ENCODE measurements around the gene CASP9.
"Not testable (repeated sequence)": the region's sequence is repeated elsewhere in the genome, so short reads cannot be mapped to it uniquely, and the experiment has no call there.

Gene CASP9

DNA sequence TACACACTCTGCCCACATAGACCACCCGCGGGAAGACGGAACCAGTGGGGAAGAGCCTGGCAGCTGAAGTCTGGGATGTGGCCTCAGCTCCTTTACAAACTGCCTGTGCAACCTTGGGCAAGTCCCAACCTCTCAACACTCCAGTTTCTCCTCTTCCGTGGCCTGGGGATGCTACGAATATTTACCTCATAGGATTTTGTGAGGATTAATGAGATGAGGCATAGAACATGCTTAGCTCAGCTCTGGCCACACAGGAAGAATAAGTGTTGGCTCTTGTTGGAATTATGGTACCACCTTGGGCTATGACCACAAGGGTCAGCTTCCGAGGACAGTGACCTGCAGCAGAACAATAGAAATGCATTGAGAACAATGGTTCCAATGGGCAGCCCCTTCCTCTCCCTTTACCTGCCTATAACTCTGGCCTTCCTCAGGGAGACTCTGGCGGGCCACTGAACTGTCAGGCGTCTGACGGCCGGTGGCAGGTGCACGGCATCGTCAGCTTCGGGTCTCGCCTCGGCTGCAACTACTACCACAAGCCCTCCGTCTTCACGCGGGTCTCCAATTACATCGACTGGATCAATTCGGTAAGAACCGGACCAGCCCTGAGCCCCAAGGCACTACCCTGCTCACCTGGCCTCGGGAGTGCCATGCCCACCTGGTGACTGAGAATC lies 56.9 kb downstream of the CASP9 start:
- not testable (repeated sequence) for DNase-seq

DNA sequence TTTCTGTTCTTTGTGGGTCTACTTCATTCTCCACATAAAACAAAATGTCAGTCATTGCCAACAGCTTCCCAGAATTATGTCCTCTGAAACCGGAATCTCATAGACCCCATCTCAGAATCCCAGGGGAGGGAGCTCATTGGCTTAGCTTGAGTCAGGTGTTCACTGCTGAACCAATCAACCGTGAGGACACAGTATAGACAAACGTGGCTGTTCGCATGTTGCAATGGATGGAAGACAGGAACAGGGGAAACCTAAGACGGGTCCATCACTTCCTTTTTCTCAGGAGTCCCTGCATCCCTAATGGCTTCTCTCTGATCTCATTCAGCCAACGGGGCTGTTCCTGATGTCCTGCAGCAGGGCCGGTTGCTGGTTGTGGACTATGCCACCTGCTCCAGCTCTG lies 58.3 kb downstream of the CASP9 start:
- DNase-seq, result no peak

DNA sequence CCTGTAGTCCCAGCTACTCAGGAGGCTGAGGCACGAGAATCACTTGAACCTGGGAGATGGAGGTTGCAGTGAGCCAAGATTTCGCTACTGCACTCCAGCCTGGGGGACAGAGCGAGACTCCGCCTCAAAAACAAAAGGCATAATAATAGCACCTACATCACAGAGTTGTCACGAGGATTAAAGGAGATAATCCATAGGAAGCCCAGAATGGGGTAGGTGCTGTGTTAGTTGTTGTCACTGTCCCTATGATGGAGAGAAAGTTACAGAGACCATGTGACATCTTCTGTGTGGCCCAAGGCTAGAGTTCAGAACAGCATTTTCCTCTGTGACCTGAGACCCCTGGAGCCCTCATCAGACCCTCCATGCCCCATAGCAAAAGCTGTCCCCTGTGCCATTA lies 60.1 kb downstream of the CASP9 start:
- DNase-seq, result not testable (repeated sequence)

GRCh38 chr1:15463064-15463800 lies 60.8 kb downstream of the CASP9 start:
- DNase-seq, result peak; percentile 12

- DNase-seq, result no peak
Observed at GRCh38 chr1:15460708-15461095, 63.3 kb downstream of the CASP9 start.

DNA sequence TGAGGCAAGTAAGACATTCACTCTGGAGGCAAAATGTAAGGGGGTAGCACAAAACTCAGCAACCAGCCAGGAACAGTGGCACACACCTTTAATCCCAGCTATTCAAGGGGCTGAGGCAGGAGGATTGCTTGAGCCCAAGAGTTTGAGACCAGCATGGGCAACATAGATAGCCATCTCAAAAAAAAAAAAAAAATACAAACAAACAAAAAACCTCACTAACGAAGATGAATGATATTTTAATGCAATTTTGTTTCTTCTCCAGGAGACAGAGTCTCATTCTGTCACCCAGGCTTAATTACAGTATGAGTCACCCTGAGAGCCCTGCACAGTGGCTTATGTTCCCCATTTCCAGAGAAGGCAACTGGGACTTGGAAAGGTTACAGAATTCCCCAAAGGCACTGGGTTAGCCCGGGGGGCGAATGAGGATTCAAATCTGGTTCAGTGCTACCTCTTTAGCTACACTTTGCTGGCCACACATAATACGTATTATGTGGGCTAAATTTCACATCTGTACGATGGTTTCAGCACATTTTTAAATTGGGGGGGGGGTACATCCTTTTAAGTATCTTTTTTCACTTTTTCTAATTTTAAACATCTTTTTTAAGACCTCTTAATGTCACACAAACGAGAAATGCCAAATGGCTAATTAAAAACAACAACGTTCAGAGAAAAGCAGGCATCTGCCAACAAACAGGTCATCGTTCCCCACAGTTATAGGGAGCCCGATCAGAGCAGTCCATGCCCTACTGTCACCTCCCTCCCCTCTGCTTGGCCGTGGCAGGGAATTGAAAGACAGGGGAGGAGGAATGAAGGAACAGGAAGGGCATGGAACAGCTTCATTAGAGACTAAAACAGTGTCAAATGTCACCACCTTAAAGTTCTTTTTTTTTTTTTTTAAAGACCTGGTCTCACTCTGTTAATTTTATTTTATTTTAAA lies 64.0 kb downstream of the CASP9 start:
- DNase-seq, result peak; percentile 70

DNA sequence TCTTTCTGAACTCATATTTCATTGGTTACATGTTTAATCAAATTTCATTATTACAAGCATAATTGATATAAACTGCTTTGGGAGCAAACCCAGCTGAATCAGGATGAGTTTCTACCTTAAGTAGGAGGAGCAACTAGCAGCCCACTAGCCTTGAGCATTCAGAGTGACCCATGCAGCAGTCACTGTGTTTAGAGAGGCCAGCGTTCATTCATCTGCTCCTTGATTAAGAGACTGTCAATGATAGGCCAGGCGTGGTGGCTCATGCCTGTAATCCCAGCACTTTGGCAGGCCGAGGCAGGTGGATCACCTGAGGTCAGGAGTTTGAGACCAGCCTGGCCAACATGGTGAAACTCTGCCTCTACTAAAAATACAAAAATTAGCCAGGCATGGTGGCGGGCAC lies 65.6 kb downstream of the CASP9 start:
- DNase-seq, result not testable (repeated sequence)

DNA sequence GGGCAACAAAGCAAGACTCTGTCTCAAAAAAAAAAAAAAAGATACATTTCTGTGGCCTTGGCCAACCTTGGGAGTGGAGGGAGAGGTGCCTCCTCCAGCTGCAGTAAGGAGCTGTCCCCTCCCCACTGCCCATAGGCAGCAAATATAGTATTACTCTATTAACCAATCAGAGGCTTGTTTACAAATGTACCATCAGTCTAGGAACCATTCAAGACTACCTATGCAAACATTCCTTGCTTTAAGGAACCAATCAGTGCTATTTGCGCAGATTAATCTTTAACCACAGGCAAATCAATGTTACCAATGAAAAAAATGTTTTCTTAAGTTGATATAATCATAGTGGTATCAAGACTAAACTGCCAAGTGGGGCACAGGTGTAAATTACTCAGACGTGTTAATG lies 66.4 kb downstream of the CASP9 start:
- no peak for DNase-seq

DNA sequence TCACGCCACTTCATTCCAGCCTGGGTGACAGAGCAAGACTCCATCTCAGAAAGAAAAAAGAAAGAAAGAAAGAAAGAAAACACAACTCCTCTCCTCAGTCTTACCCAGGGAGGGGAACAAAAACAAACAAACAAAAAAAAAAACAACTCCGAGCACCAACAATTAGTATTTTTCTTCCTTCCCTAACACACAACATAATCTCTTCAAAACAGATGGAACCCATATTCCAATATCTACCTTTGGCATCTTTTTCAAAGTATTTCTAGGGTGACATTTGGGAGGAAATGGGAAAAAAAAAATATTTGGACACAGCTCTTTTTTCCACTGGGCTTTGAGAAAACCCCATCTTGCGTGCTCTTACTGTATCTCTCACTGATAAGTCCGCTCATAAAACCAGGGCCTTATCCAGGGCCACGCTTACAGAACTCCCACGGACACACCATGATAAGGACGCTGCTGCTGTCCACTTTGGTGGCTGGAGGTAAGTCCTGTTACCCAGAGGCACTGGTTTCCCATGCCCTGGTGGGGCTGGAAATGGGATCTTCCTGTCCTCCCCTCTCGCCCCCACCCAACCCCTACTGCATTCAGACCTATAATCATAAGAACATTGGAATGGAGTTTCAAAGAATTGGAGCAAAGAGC lies 67.6 kb downstream of the CASP9 start, which contains the start of gene CELA2A:
Gene CELA2A, plus strand, starts transcription at position 420 of the 642 bp plus-strand sequence. Its CDS starts 22 bp downstream, at position 442.
- DNase-seq, result no peak

- no peak for DNase-seq
Observed at GRCh38 chr1:15455522-15455921, 68.5 kb downstream of the CASP9 start.

- no peak for DNase-seq
Observed at GRCh38 chr1:15454256-15454655, 69.8 kb downstream of the CASP9 start.

DNA sequence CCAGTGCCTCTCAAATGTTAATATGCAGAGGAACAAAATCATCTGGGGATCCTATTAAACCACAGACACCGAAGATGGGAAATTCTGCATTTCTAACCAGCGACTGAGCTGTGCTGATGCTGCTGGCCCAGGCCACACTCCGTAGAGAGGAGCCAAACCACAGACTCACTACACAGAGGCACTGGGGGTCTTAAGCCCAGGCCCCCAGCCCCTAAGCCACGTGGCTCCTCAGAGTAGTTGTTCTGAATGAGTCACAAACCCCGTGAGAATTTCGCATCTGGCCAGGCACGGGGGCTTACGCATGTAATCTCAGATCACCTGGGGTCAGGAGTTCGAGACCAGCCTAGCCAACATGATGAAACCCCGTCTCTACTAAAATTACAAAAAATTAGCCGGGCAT lies 70.3 kb downstream of the CASP9 start:
- DNase-seq, result no peak

DNA sequence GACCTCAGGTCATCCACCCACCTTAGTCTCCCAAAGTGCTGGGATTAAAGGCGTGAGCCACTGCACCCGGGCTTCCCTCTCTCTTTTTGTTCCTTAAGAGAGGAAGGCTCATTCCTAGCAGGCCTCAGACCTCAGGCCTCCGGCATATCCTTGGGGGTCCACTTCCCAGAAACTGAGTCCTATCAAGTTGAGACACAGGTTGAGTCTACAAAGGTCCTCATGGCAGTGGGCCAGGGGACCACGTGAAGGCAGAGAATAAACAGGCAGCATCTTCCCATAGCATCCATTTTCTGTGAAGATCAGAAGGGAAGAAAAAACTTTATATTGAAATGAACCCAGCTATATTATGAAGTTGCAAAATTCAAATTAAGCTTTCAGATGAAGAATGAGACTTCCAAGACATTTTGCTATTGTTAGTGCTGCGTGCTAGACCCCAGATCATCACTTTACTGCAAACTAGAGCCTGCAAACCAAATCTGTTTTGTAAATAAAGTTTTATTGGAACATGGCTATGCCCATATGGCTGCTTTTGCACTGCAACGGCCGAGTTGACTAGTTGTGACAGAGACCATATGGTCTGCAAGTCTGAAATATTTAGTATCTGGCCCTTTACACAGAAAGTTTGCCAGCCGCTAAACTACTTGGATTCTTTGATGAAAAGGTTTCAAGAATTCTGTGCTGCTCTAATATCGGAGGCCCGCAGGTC lies 71.0 kb downstream of the CASP9 start:
- no peak for DNase-seq

GRCh38 chr1:15452216-15452615 lies 71.8 kb downstream of the CASP9 start:
- DNase-seq, result no peak

GRCh38 chr1:15451014-15451722 lies 72.8 kb downstream of the CASP9 start:
- no peak for DNase-seq

- DNase-seq, result no peak
Observed at GRCh38 chr1:15449567-15449966, 74.4 kb downstream of the CASP9 start.

- no peak for DNase-seq
Observed at GRCh38 chr1:15448877-15449462, 75.0 kb downstream of the CASP9 start.

- no peak for DNase-seq
Observed at GRCh38 chr1:15446212-15446611, 77.8 kb downstream of the CASP9 start.

DNA sequence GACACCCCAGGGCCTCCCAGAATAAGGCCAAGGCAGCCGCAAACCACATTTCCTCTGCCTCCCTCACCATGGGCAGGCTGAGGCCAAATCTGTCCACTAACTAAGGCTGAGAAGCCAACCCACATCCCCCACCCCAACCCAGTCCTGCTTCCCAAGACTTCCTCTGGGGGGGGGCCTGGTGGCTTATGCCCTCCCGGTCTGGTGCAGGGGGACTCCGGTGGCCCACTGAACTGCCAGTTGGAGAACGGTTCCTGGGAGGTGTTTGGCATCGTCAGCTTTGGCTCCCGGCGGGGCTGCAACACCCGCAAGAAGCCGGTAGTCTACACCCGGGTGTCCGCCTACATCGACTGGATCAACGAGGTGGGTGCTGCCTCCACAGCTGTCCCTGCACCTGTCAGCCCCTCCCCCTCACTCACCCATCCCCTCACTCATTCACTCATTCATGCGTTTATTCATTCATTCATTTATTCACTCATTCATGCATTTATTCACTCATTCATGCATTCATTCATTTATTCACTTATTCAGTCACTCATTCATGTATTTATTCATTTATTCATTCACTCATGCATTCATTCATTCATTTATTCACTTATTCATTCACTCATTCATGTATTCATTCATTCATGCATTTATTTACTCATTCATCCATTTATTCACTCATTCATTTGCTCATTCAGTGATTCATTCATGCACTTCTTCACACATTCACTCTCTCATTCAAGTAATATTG lies 78.5 kb downstream of the CASP9 start:
- DNase-seq, result no peak
